Fibroblast of skin of abdomen (primary cell): ENCODE data around the gene NPC2.

Source experiments
- DNase-seq: peaks from one replicate; pipeline ENCODE4 v3.0.0-alpha.2; 2013

NPC2 gene

GRCh38 chr14:74519316-74520074 lies 26.4 kb upstream of the NPC2 start:
- DNase-seq, result no peak

GRCh38 chr14:74518221-74518620 lies 25.1 kb upstream of the NPC2 start:
- no peak for DNase-seq

GRCh38 chr14:74517731-74518130 lies 24.6 kb upstream of the NPC2 start:
- DNase-seq, result no peak

- peak; percentile 31 for DNase-seq
Observed at GRCh38 chr14:74516451-74517160, 23.5 kb upstream of the NPC2 start.

- DNase-seq, result no peak
Observed at GRCh38 chr14:74515891-74516412, 22.8 kb upstream of the NPC2 start.

GRCh38 chr14:74514471-74514941 lies 21.4 kb upstream of the NPC2 start:
- peak; percentile 74 for DNase-seq

GRCh38 chr14:74511966-74512830 lies 19.1 kb upstream of the NPC2 start:
- no peak for DNase-seq

GRCh38 chr14:74510959-74511409 lies 17.9 kb upstream of the NPC2 start:
- DNase-seq, result no peak

GRCh38 chr14:74510223-74510931 lies 17.3 kb upstream of the NPC2 start:
- no peak for DNase-seq

GRCh38 chr14:74509587-74510222 lies 16.6 kb upstream of the NPC2 start:
- no peak for DNase-seq

- DNase-seq, result no peak
Observed at GRCh38 chr14:74508844-74509428, 15.8 kb upstream of the NPC2 start.

GRCh38 chr14:74508292-74508731 lies 15.2 kb upstream of the NPC2 start:
- DNase-seq, result no peak

GRCh38 chr14:74507840-74508239 lies 14.7 kb upstream of the NPC2 start:
- no peak for DNase-seq

GRCh38 chr14:74507085-74507484 lies 14.0 kb upstream of the NPC2 start:
- no peak for DNase-seq

- no peak for DNase-seq
Observed at GRCh38 chr14:74506411-74506851, 13.3 kb upstream of the NPC2 start.

GRCh38 chr14:74505831-74506230 lies 12.7 kb upstream of the NPC2 start:
- no peak for DNase-seq

- DNase-seq, result no peak
Observed at GRCh38 chr14:74504874-74505720, 12.0 kb upstream of the NPC2 start.

- DNase-seq, result no peak
Observed at GRCh38 chr14:74504412-74504811, 11.3 kb upstream of the NPC2 start.

- no peak for DNase-seq
Observed at GRCh38 chr14:74503938-74504335, 10.8 kb upstream of the NPC2 start.
